Trophoblast cell (in vitro differentiated cells and primary cell): ENCODE data around the gene RAD23A.
A peak's percentile ranks its signal among the peaks of the same experiment; 100 is the strongest.

Experiments used
- DNase-seq, 2 donors: peaks; one replicate each; pipeline ENCODE4 v3.0.0-alpha.2; 2016
- H2AFZ ChIP-seq: 2 replicates; pipeline ENCODE4 v1.6.1; 2013; ENCODE audit warnings: low read length, moderate library complexity, mild to moderate bottlenecking; ENCODE audit not compliant: insufficient read depth, poor library complexity
- H2AK5ac ChIP-seq: 2 replicates; pipeline ENCODE4 v1.6.1; 2013; ENCODE audit warnings: mild to moderate bottlenecking, low read length
- H2BK120ac ChIP-seq: 2 replicates; pipeline ENCODE4 v1.6.1; 2013; ENCODE audit warnings: low read length, mild to moderate bottlenecking, moderate library complexity; ENCODE audit not compliant: insufficient read depth, poor library complexity
- H2BK12ac ChIP-seq: 2 replicates; pipeline ENCODE4 v1.6.1; 2013; ENCODE audit warnings: mild to moderate bottlenecking, low read length, moderate library complexity
- H2BK5ac ChIP-seq: 2 replicates; pipeline ENCODE4 v1.6.1; 2013; ENCODE audit warnings: low read length, low read depth, moderate library complexity, mild to moderate bottlenecking; ENCODE audit not compliant: poor library complexity
- H3K14ac ChIP-seq: 2 replicates; pipeline ENCODE4 v1.6.1; 2013; ENCODE audit warnings: mild to moderate bottlenecking, low read length
- H3K18ac ChIP-seq: 2 replicates; pipeline ENCODE4 v1.6.1; 2013; ENCODE audit warnings: mild to moderate bottlenecking, low read length
- H3K23ac ChIP-seq: 2 replicates; pipeline ENCODE4 v1.6.1; 2013; ENCODE audit warnings: low read length
- H3K27ac ChIP-seq: 2 replicates; pipeline ENCODE4 v1.5.1; 2013; ENCODE audit warnings: low read depth, mild to moderate bottlenecking, inconsistent platforms, low read length, moderate library complexity
- H3K27me3 ChIP-seq: 2 replicates; pipeline ENCODE4 v1.6.1; 2013; ENCODE audit warnings: inconsistent platforms, mild to moderate bottlenecking, low read length, moderate library complexity; ENCODE audit not compliant: insufficient read depth
- H3K36me3 ChIP-seq, 2 experiments: 1 replicate in 1 of 2; 2 replicates in 1 of 2; pipeline ENCODE4 v1.6.1; 2013; ENCODE audit warnings: low read length in 2 of 2, mild to moderate bottlenecking in 2 of 2, moderate library complexity in 1 of 2; ENCODE audit not compliant: insufficient read depth in 2 of 2, control insufficient read depth in 1 of 2
- H3K4ac ChIP-seq: 2 replicates; pipeline ENCODE4 v1.6.1; 2013; ENCODE audit warnings: low read depth, mild to moderate bottlenecking, low read length, moderate library complexity
- H3K4me1 ChIP-seq, 2 experiments: 1 replicate in 1 of 2; 2 replicates in 1 of 2; pipeline ENCODE4 v1.6.1; 2013; ENCODE audit warnings: low read length in 2 of 2, mild to moderate bottlenecking in 2 of 2, moderate library complexity in 1 of 2; ENCODE audit not compliant: insufficient read depth in 2 of 2, control insufficient read depth in 1 of 2
- H3K4me2 ChIP-seq: 2 replicates; pipeline ENCODE4 v1.6.1; 2013; ENCODE audit warnings: inconsistent platforms, mild to moderate bottlenecking, low read length, moderate library complexity
- H3K4me3 ChIP-seq: 2 replicates; pipeline ENCODE4 v1.5.1; 2013; ENCODE audit warnings: mild to moderate bottlenecking, low read depth, low read length, inconsistent platforms
- H3K79me1 ChIP-seq: one replicate; pipeline ENCODE4 v1.6.1; 2013; ENCODE audit warnings: low read length
- H3K79me2 ChIP-seq: 2 replicates; pipeline ENCODE4 v1.6.1; 2013; ENCODE audit warnings: low read length, mild to moderate bottlenecking; ENCODE audit not compliant: control insufficient read depth, insufficient read depth, poor library complexity
- H3K9ac ChIP-seq: 2 replicates; pipeline ENCODE4 v1.6.1; 2013; ENCODE audit warnings: mild to moderate bottlenecking, low read length
- H3K9me3 ChIP-seq: 2 replicates; pipeline ENCODE4 v1.6.1; 2013; ENCODE audit warnings: low read depth, mild to moderate bottlenecking, control low read depth, inconsistent platforms, low read length; ENCODE audit not compliant: insufficient read depth
- H4K12ac ChIP-seq: 2 replicates; pipeline ENCODE4 v1.6.1; 2013; ENCODE audit warnings: low read depth, mild to moderate bottlenecking, low read length, moderate library complexity
- H4K8ac ChIP-seq: 2 replicates; pipeline ENCODE4 v1.6.1; 2013; ENCODE audit warnings: low read depth, mild to moderate bottlenecking, low read length, moderate library complexity
- H4K91ac ChIP-seq: one replicate; pipeline ENCODE4 v1.6.1; 2013; ENCODE audit warnings: low read depth, mild to moderate bottlenecking, low read length, moderate library complexity
- WGBS: extraction: QIAGEN DNeasy Blood & Tissue Kit; methylation state at CpG from one replicate; pipeline ENCODE4 v1.1.7; 2013; ENCODE audit warnings: missing lambda C conversion rate; ENCODE audit not compliant: insufficient read length, insufficient coverage; ENCODE audit errors: extremely low coverage; 5-methylcytosine and 5-hydroxymethylcytosine counted together

Gene RAD23A

DNA sequence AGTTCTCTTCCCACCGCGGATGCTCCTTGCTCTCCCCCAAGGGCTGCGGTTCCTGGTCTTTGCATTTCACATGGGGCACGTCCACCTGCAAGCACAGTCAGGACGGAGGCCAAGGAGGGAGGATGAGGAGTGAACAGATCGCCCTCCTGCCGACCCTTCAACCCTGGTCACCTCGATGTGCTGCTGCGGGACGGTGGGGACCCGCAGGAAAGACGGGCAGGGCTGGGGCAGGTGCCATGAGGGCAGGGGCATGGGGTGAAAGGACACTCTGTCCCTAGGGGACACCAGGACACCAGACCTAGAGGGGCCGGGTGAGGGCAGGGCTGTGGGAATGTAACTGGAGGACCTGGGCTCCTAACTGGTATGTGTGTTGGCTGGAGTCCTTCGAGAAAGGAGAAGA is 27.4 kb upstream of the RAD23A start:
- H3K36me3 ChIP-seq = peaks cover 11 to 12% of the 10 kb centered on the region in 2 experiments
- peaks cover 2% of the 10 kb centered on the region for H3K79me1 ChIP-seq
- no peak overlapping the region for H2AFZ ChIP-seq
- WGBS = no CpG with 5 or more reads among the region's 14 CpGs
- H2BK12ac ChIP-seq = no peak overlapping the region
- H4K8ac ChIP-seq = no peak overlapping the region
- H3K4me2 ChIP-seq = no peak overlapping the region
- H3K4me3 ChIP-seq = peak overlapping the region; percentile 25
- H3K27ac ChIP-seq = no peak overlapping the region
- H2AK5ac ChIP-seq = no peak overlapping the region
- H3K27me3 ChIP-seq = no peaks in the 10 kb centered on the region
- DNase-seq = no peak
- H3K79me2 ChIP-seq = no peaks in the 10 kb centered on the region
- no peak overlapping the region for H3K9ac ChIP-seq
- H2BK120ac ChIP-seq = no peak overlapping the region
- H4K12ac ChIP-seq = no peak overlapping the region
- H3K4ac ChIP-seq = no peak overlapping the region
- H3K9me3 ChIP-seq = peaks cover 6% of the 10 kb centered on the region
- H4K91ac ChIP-seq = no peak overlapping the region
- no peak overlapping the region for H2BK5ac ChIP-seq
- no peak overlapping the region for H3K23ac ChIP-seq
- no peak overlapping the region for H3K14ac ChIP-seq
- H3K18ac ChIP-seq = no peak overlapping the region
- H3K4me1 ChIP-seq = peaks cover 4 to 8% of the 10 kb centered on the region in 2 experiments

DNA sequence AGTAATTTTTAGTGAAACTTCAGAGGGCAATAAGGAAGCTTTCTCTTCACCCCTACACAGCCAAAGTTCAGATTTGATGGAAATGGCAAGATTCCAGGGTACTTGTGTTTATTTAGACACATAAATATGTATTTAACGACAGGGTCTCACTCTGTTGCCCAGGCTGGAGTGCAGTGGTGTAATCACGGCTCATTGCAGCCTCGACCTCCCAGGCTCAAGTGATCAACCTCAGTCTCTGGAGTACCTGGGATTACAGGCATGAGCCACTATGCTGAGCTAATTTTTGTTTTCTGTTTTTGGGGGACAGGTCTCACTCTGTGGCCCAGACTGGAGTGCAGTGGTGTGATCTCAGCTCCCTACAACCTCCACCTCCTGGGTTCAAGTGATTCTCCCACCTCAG is 24.6 kb upstream of the RAD23A start:
- Histone ChIP-seq H2BK5ac (no peak overlapping the region), H2BK120ac (no peak overlapping the region), H4K12ac (no peak overlapping the region), H3K27ac (peak overlapping the region; percentile 32), H4K91ac (no peak overlapping the region), H3K79me2 (no peaks in the 10 kb centered on the region), H3K14ac (no peak overlapping the region), H3K23ac (no peak overlapping the region), H3K18ac (no peak overlapping the region), H2BK12ac (no peak overlapping the region), H3K27me3 (no peaks in the 10 kb centered on the region), H3K4me1 (peaks cover 3% of the 10 kb centered on the region in 2 experiments), H3K9me3 (peaks cover 6% of the 10 kb centered on the region), H3K36me3 (peaks cover 32 to 33% of the 10 kb centered on the region in 2 experiments), H2AFZ (no peak overlapping the region), H4K8ac (no peak overlapping the region), H3K9ac (no peak overlapping the region), H3K4me3 (no peak overlapping the region), H2AK5ac (no peak overlapping the region), H3K4me2 (no peak overlapping the region), H3K4ac (no peak overlapping the region), H3K79me1 (peaks cover 2% of the 10 kb centered on the region)
- no peak for DNase-seq
- WGBS = no CpG with 5 or more reads among the region's 3 CpGs

- Histone ChIP-seq H3K79me1 (peaks cover 2% of the 10 kb centered on the region), H3K79me2 (no peaks in the 10 kb centered on the region), H3K4me3 (no peak overlapping the region), H2AK5ac (no peak overlapping the region), H3K23ac (no peak overlapping the region), H4K8ac (no peak overlapping the region), H3K4ac (no peak overlapping the region), H3K9ac (no peak overlapping the region), H2BK12ac (no peak overlapping the region), H2AFZ (no peak overlapping the region), H4K91ac (no peak overlapping the region), H3K9me3 (peaks cover 8% of the 10 kb centered on the region), H3K36me3 (peaks cover 44 to 45% of the 10 kb centered on the region in 2 experiments), H3K14ac (no peak overlapping the region), H2BK120ac (no peak overlapping the region), H3K18ac (no peak overlapping the region), H2BK5ac (no peak overlapping the region), H3K4me2 (no peak overlapping the region), H3K27me3 (no peaks in the 10 kb centered on the region), H3K4me1 (peaks cover 3% of the 10 kb centered on the region in 2 experiments), H4K12ac (no peak overlapping the region), H3K27ac (no peak overlapping the region)
- DNase-seq = no peak
- no CpG with 5 or more reads among the region's 4 CpGs for WGBS
These were observed 22.7 kb upstream of the RAD23A start for GRCh38 chr19:12922959-12923358.

GRCh38 chr19:12924621-12925310 is 20.9 kb upstream of the RAD23A start:
- H3K9ac ChIP-seq = no peak overlapping the region
- H2BK120ac ChIP-seq = no peak overlapping the region
- H3K27me3 ChIP-seq = no peaks in the 10 kb centered on the region
- H2AFZ ChIP-seq = no peak overlapping the region
- no peak overlapping the region for H2BK12ac ChIP-seq
- H3K4me3 ChIP-seq = no peak overlapping the region
- H3K14ac ChIP-seq = no peak overlapping the region
- H4K8ac ChIP-seq = no peak overlapping the region
- H3K4ac ChIP-seq = no peak overlapping the region
- H4K91ac ChIP-seq = no peak overlapping the region
- peaks cover 56 to 57% of the 10 kb centered on the region in 2 experiments for H3K36me3 ChIP-seq
- no peak overlapping the region for H3K23ac ChIP-seq
- no peak overlapping the region for H3K27ac ChIP-seq
- H3K4me1 ChIP-seq = no peaks in the 10 kb centered on the region
- H4K12ac ChIP-seq = no peak overlapping the region
- no peaks in the 10 kb centered on the region for H3K79me1 ChIP-seq
- peaks cover 4% of the 10 kb centered on the region for H3K9me3 ChIP-seq
- no peak overlapping the region for H3K4me2 ChIP-seq
- no peak overlapping the region for H2BK5ac ChIP-seq
- no CpG with 5 or more reads among the region's 29 CpGs for WGBS
- H2AK5ac ChIP-seq = no peak overlapping the region
- no peaks in the 10 kb centered on the region for H3K79me2 ChIP-seq
- no peak for DNase-seq
- no peak overlapping the region for H3K18ac ChIP-seq
